ENCODE measurements around the gene DNMT1.

- TF ChIP-seq, protein P1, sequence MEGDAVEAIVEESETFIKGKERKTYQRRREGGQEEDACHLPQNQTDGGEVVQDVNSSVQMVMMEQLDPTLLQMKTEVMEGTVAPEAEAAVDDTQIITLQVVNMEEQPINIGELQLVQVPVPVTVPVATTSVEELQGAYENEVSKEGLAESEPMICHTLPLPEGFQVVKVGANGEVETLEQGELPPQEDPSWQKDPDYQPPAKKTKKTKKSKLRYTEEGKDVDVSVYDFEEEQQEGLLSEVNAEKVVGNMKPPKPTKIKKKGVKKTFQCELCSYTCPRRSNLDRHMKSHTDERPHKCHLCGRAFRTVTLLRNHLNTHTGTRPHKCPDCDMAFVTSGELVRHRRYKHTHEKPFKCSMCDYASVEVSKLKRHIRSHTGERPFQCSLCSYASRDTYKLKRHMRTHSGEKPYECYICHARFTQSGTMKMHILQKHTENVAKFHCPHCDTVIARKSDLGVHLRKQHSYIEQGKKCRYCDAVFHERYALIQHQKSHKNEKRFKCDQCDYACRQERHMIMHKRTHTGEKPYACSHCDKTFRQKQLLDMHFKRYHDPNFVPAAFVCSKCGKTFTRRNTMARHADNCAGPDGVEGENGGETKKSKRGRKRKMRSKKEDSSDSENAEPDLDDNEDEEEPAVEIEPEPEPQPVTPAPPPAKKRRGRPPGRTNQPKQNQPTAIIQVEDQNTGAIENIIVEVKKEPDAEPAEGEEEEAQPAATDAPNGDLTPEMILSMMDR (conservative IDR thresholded peaks at IDR 0.05; ENCODE audit: low read depth, low read length) = no peak
- TF ChIP-seq EZH2 (IDR thresholded peaks at IDR 0.05; ENCODE audit: borderline replicate concordance, low read depth, low read length, poor library complexity, severe bottlenecking) = no peak
Observed at GRCh38 chr19:10235003-10235402, 40.2 kb upstream of the DNMT1 start.

All from A673 (cell line).